Thoracic aorta (tissue), 2 donors: ENCODE measurements around the gene NLGN2. TPM values are rescaled to one million over a fixed set of nuclear protein-coding genes. Genes with fewer than 3 reads are reported as not detected.

Experiments used
- ATAC-seq: fragments of 150-250 bp; one replicate; pipeline ENCODE4 v1.8.0; 2017; ENCODE audit warnings: low read depth; ENCODE audit not compliant: insufficient number of reproducible peaks, low FRiP score
- DNase-seq: peaks from one replicate; pipeline ENCODE4 v3.0.0-alpha.2; 2020; ENCODE audit warnings: low spot score
- H3K27ac ChIP-seq, 2 donors: fragments of 200-600 bp; sonication (generic); 1 replicate in 1 of 2; 2 replicates in 1 of 2; pipeline ENCODE4 v1.5.1; 2016; ENCODE audit warnings: mild to moderate bottlenecking in 2 of 2, moderate library complexity in 2 of 2
- H3K27me3 ChIP-seq: fragments of 200-600 bp; sonication (generic); replicated peaks from 2 replicates; pipeline ENCODE4 v1.6.0; 2016; ENCODE audit warnings: mild to moderate bottlenecking; ENCODE audit not compliant: insufficient read depth
- H3K36me3 ChIP-seq: fragments of 200-600 bp; sonication (generic); one replicate; pipeline ENCODE4 v1.5.1; 2016
- H3K4me1 ChIP-seq, 2 donors: fragments of 200-600 bp; sonication (generic); 1 replicate in 1 of 2; 2 replicates in 1 of 2; pipeline versions ENCODE4 v1.5.1 to v1.6.0; 2016; ENCODE audit warnings: low read depth in 2 of 2, mild to moderate bottlenecking in 1 of 2; ENCODE audit not compliant: control insufficient read depth in 1 of 2
- H3K4me3 ChIP-seq: fragments of 200-600 bp; sonication (generic); 2 replicates; pipeline ENCODE4 v1.5.1; 2016; ENCODE audit warnings: mild to moderate bottlenecking
- H3K9me3 ChIP-seq: fragments of 200-600 bp; sonication (generic); 2 replicates; pipeline ENCODE4 v1.5.1; 2016
- CTCF ChIP-seq: fragments of 200-600 bp; sonication (generic); IDR thresholded peaks from one replicate; pipeline ENCODE4 v1.5.1; 2019; ENCODE audit warnings: antibody characterized with exemption
- total RNA-seq, 2 donors: library from RNA; depleted of rRNA; stranded (reverse); fragments of >200 nt; gene quantifications; one replicate each; pipeline versions ENCODE4 v1.1.0 to v1.2.3, GENCODE V29; 2016

Gene NLGN2
- total RNA-seq, 2 donors from 2014 or later: 9.2 to 20.8 TPM

GRCh38 chr17:7409716-7410115 lies 2.1 kb downstream of the NLGN2 start:
- Histone ChIP-seq H3K27me3 (no peaks in the 10 kb centered on the region), H3K36me3 (no peaks in the 10 kb centered on the region), H3K4me3 (no peak overlapping the region), H3K4me1 (peaks cover 7 to 11% of the 10 kb centered on the region in 2 donors), H3K9me3 (no peaks in the 10 kb centered on the region), H3K27ac (no peak overlapping the region)
- ATAC-seq: no peak
- no peak for DNase-seq
- TF ChIP-seq CTCF: no peak

GRCh38 chr17:7410634-7411426 lies 3.2 kb downstream of the NLGN2 start:
- no peak overlapping the region for H3K4me3 ChIP-seq
- no peaks in the 10 kb centered on the region for H3K9me3 ChIP-seq
- TF ChIP-seq CTCF: no peak
- no peaks in the 10 kb centered on the region for H3K36me3 ChIP-seq
- H3K4me1 ChIP-seq: peaks cover 0 to 5% of the 10 kb centered on the region in 2 donors
- H3K27ac ChIP-seq: no peak overlapping the region
- H3K27me3 ChIP-seq: no peaks in the 10 kb centered on the region
- ATAC-seq (no peak), DNase-seq (no peak)

GRCh38 chr17:7411427-7411750 lies 3.7 kb downstream of the NLGN2 start:
- H3K9me3 ChIP-seq: no peaks in the 10 kb centered on the region
- no peak overlapping the region for H3K27ac ChIP-seq
- H3K27me3 ChIP-seq: no peaks in the 10 kb centered on the region
- TF ChIP-seq CTCF: no peak
- H3K36me3 ChIP-seq: no peaks in the 10 kb centered on the region
- ATAC-seq (no peak), DNase-seq (no peak)
- H3K4me1 ChIP-seq: no peaks in the 10 kb centered on the region
- H3K4me3 ChIP-seq: no peak overlapping the region

- H3K36me3 ChIP-seq: no peaks in the 10 kb centered on the region
- no peaks in the 10 kb centered on the region for H3K4me1 ChIP-seq
- no peaks in the 10 kb centered on the region for H3K27me3 ChIP-seq
- TF ChIP-seq CTCF: no peak
- H3K27ac ChIP-seq: no peak overlapping the region
- no peak overlapping the region for H3K4me3 ChIP-seq
- no peaks in the 10 kb centered on the region for H3K9me3 ChIP-seq
- no peak for ATAC-seq
- no peak for DNase-seq
Measured at GRCh38 chr17:7413346-7413985, 5.8 kb downstream of the NLGN2 start.

GRCh38 chr17:7414837-7415236 lies 7.2 kb downstream of the NLGN2 start:
- no peak overlapping the region for H3K27ac ChIP-seq
- H3K36me3 ChIP-seq: no peaks in the 10 kb centered on the region
- DNase-seq (no peak), ATAC-seq (no peak)
- H3K4me3 ChIP-seq: no peak overlapping the region
- no peak for TF ChIP-seq CTCF
- no peaks in the 10 kb centered on the region for H3K27me3 ChIP-seq
- no peaks in the 10 kb centered on the region for H3K4me1 ChIP-seq
- no peaks in the 10 kb centered on the region for H3K9me3 ChIP-seq
